Activated T-cell treated with anti-CD3 and anti-CD28 coated beads, Interleukin-2, amount 50 U/mL, for 24 hours (primary cell): ENCODE data around the gene SECTM1.

Experiments
- DNase-seq: peaks from one replicate; pipeline ENCODE4 v3.0.0-alpha.2; 2020
- H3K27ac Mint-ChIP-seq: 2 replicates; pipeline ENCODE4 v1.8.0; 2020; ENCODE audit warnings: mild to moderate bottlenecking, mixed read lengths
- H3K27me3 Mint-ChIP-seq: 2 replicates; pipeline ENCODE4 v1.8.0; 2020; ENCODE audit warnings: mixed read lengths
- H3K36me3 Mint-ChIP-seq: 2 replicates; pipeline ENCODE4 v1.8.0; 2020; ENCODE audit warnings: low read depth, mixed read lengths
- H3K4me1 Mint-ChIP-seq: 2 replicates; pipeline ENCODE4 v1.8.0; 2020; ENCODE audit warnings: low read depth, mixed read lengths
- H3K4me3 Mint-ChIP-seq: 2 replicates; pipeline ENCODE4 v1.8.0; 2020; ENCODE audit warnings: mild to moderate bottlenecking, moderate library complexity, mixed read lengths
- H3K9me3 Mint-ChIP-seq: 2 replicates; pipeline ENCODE4 v1.8.0; 2020; ENCODE audit warnings: mixed read lengths

The SECTM1 gene

GRCh38 chr17:82298538-82299421, 34.8 kb downstream of the SECTM1 start:
- H3K4me3 Mint-ChIP-seq: peak overlapping the region; percentile 94
- H3K36me3 Mint-ChIP-seq: peaks cover 16% of the 10 kb centered on the region
- DNase-seq: peak; percentile 69
- H3K27ac Mint-ChIP-seq: peak overlapping the region; percentile 100
- H3K27me3 Mint-ChIP-seq: no peaks in the 10 kb centered on the region
- peaks cover 93% of the 10 kb centered on the region for H3K4me1 Mint-ChIP-seq
- H3K9me3 Mint-ChIP-seq: no peaks in the 10 kb centered on the region

GRCh38 chr17:82297714-82298537, 35.6 kb downstream of the SECTM1 start:
- Mint-ChIP-seq H3K27me3 (no peaks in the 10 kb centered on the region), H3K9me3 (no peaks in the 10 kb centered on the region), H3K4me1 (peaks cover 89% of the 10 kb centered on the region), H3K36me3 (peaks cover 20% of the 10 kb centered on the region), H3K27ac (peak overlapping the region; percentile 100), H3K4me3 (peak overlapping the region; percentile 94)
- DNase-seq: peak; percentile 90

GRCh38 chr17:82297280-82297713, 36.3 kb downstream of the SECTM1 start:
- Mint-ChIP-seq H3K27me3 (no peaks in the 10 kb centered on the region), H3K36me3 (peaks cover 22% of the 10 kb centered on the region), H3K4me1 (peaks cover 84% of the 10 kb centered on the region), H3K9me3 (no peaks in the 10 kb centered on the region), H3K4me3 (peak overlapping the region; percentile 94), H3K27ac (peak overlapping the region; percentile 100)
- peak; percentile 87 for DNase-seq

GRCh38 chr17:82296511-82297279, 36.9 kb downstream of the SECTM1 start:
- peaks cover 82% of the 10 kb centered on the region for H3K4me1 Mint-ChIP-seq
- peak; percentile 37 for DNase-seq
- H3K36me3 Mint-ChIP-seq: peaks cover 23% of the 10 kb centered on the region

GRCh38 chr17:82295472-82295814, 38.1 kb downstream of the SECTM1 start:
- Mint-ChIP-seq H3K4me3 (no peak overlapping the region), H3K9me3 (no peaks in the 10 kb centered on the region), H3K4me1 (peaks cover 73% of the 10 kb centered on the region), H3K27ac (peak overlapping the region; percentile 27), H3K36me3 (peaks cover 28% of the 10 kb centered on the region), H3K27me3 (no peaks in the 10 kb centered on the region)
- DNase-seq: no peak

More at GRCh38 chr17:82296511-82297279, 36.9 kb downstream of the SECTM1 start:
- peak overlapping the region; percentile 100 for H3K27ac Mint-ChIP-seq
- no peaks in the 10 kb centered on the region for H3K27me3 Mint-ChIP-seq
- no peaks in the 10 kb centered on the region for H3K9me3 Mint-ChIP-seq
- H3K4me3 Mint-ChIP-seq: peak overlapping the region; percentile 94

GRCh38 chr17:82294064-82294773, 39.3 kb downstream of the SECTM1 start:
- Mint-ChIP-seq H3K27ac (peak overlapping the region; percentile 90), H3K9me3 (no peaks in the 10 kb centered on the region), H3K4me1 (peaks cover 71% of the 10 kb centered on the region), H3K4me3 (peak overlapping the region; percentile 83), H3K27me3 (no peaks in the 10 kb centered on the region), H3K36me3 (peaks cover 28% of the 10 kb centered on the region)
- DNase-seq: no peak

DNA sequence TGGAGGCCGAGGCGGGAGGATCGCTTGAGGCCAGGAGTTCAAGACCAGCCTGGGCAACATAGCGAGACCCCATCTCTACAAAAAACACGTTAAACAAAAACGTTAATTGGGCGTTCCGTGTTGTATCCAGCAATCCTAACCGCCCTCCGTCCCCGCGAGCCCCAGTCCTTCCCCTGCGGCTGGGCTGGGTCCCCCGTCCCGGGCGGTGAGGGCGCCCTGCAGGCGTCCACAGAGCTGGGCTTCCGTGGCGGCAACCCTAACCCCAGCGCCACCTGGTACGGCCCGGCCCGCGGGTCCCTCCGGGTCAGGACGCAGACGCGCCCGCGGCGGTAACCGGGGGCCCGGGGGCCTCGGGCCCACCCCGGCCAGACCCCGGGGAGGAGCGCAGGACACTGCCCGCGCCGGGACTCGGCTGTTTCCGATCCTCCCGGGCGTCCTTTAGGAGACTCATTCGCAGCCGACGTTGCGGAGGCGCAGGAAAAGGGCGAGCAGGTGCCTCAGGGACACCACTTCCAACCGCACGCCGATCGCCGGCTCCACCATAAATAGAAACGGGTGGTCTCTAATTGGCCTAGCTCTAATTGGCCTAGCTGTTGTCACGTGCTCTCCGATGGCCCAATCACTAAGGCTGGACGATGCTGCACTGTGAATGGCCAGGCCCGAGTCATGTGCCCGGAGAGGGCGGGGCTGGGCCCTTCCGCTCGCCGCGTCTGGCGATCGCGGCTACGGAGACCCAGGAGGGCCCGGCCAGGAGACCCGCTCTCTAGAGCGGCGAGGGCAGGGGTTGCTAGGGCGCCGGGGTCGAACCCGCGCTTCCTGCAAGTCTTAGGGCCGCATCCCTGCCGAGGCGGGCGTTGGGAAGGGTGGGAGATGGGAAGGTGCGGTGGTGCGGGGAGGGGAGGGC, 41.1 kb downstream of the SECTM1 start:
- peak overlapping the region; percentile 82 for H3K4me3 Mint-ChIP-seq
- H3K27me3 Mint-ChIP-seq: no peaks in the 10 kb centered on the region
- H3K27ac Mint-ChIP-seq: peak overlapping the region; percentile 93
- H3K36me3 Mint-ChIP-seq: peaks cover 17% of the 10 kb centered on the region
- no peaks in the 10 kb centered on the region for H3K9me3 Mint-ChIP-seq
- DNase-seq: peak; percentile 90
- H3K4me1 Mint-ChIP-seq: peaks cover 72% of the 10 kb centered on the region

DNA sequence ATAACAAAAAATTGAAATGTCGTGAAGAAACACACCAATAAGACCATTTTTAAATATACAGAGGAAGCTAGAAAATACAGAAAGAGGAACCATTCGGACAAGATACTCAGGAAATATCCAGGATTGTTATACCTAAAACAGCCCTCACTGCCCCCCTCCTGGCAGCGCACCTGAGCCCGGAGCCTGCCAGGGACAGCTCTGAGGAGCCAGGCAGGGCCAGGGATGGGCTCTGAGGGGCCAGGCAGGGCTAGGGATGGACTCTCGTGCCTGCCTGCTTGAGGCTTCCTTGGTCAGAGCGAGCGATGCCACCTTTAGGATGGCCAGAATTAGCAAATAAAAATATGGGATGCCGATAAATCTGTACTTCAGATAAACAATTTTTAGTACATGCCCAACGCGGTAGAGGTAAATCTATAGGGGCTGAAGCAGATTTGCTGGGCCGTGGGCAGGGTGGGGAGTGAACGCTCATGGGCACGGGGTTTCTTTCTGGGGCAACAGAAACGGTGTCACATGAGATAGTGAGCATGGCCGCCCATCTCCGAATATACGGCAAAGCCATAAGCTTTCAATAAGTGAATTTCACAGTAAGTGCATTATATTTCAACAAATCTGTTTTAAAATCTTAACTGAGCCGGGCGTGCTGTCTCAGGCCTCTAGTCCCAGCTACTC, 41.9 kb downstream of the SECTM1 start:
- H3K27me3 Mint-ChIP-seq: no peaks in the 10 kb centered on the region
- no peak for DNase-seq
- H3K36me3 Mint-ChIP-seq: peaks cover 17% of the 10 kb centered on the region
- H3K4me3 Mint-ChIP-seq: peak overlapping the region; percentile 77
- peak overlapping the region; percentile 56 for H3K27ac Mint-ChIP-seq
- no peaks in the 10 kb centered on the region for H3K9me3 Mint-ChIP-seq
- peaks cover 71% of the 10 kb centered on the region for H3K4me1 Mint-ChIP-seq

DNA sequence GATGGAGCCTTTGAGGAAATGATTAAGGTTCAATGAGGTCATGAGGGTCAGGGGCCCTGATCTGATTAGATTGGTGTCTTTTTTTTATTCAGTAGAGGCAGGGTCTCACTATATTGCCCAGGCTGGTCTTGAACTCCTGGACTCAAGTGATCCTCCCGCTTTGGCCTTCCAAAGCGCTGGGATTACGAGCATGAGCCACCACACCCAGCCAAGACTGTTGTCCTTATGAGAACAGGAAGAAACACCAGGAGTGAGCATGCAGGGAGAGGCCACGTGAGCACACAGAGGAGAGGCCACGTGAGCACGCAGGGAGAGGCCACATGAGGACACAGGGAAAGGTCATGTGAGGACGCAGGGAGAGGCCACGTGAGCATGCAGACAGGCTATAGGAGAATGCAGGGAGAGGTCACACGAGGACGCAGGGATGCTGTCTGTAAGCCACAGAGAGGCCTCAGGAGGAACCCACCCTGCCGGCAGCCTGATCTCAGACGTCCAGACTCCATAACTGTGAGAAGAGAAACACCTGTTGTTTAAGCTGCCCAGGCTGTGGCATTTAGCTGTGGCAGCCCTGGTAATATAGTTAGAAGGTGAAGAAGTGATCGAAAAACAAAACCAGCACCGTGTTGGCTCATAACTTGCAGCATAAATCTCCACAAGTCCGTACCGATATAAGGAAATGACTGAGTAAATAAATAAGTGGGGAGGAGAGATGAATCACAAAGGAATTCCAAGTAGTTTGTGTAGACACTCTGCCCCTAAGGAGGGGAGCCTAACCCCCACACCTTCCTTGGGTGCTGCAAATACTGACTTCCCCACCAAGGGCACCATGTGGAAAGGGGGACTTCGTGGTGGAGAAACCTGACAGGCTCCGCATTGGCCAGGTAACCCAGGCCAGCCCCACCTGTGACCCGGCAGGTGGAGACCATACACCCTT, 45.4 kb downstream of the SECTM1 start:
- Mint-ChIP-seq H3K36me3 (peaks cover 7% of the 10 kb centered on the region), H3K4me1 (peaks cover 48% of the 10 kb centered on the region), H3K4me3 (no peak overlapping the region), H3K27me3 (no peaks in the 10 kb centered on the region), H3K27ac (no peak overlapping the region), H3K9me3 (no peaks in the 10 kb centered on the region)
- DNase-seq: no peak

- Mint-ChIP-seq H3K4me3 (no peak overlapping the region), H3K27me3 (no peaks in the 10 kb centered on the region), H3K4me1 (peaks cover 57% of the 10 kb centered on the region), H3K36me3 (peaks cover 6% of the 10 kb centered on the region), H3K27ac (no peak overlapping the region), H3K9me3 (no peaks in the 10 kb centered on the region)
- DNase-seq: no peak
Observed at GRCh38 chr17:82287013-82287867, 46.3 kb downstream of the SECTM1 start.

- H3K36me3 Mint-ChIP-seq: no peaks in the 10 kb centered on the region
- DNase-seq: no peak
- no peaks in the 10 kb centered on the region for H3K9me3 Mint-ChIP-seq
- H3K27ac Mint-ChIP-seq: no peak overlapping the region
- peaks cover 61% of the 10 kb centered on the region for H3K4me1 Mint-ChIP-seq
- no peaks in the 10 kb centered on the region for H3K27me3 Mint-ChIP-seq
- H3K4me3 Mint-ChIP-seq: no peak overlapping the region
Observed at GRCh38 chr17:82285141-82285540, 48.4 kb downstream of the SECTM1 start.
